GM12864 (cell line): ENCODE data around the gene MCAT.

Experiments
- DNase-seq: peaks from one replicate; pipeline ENCODE4 v3.0.0-alpha.2; 2011; ENCODE audit warnings: low read depth
- H3K4me3 ChIP-seq: 2 replicates; pipeline ENCODE4 v1.5.1; 2011; ENCODE audit warnings: mild to moderate bottlenecking, low read depth, low read length, control low read depth
- TF ChIP-seq, protein P1 (sequence below): IDR thresholded peaks from 2 replicates; pipeline ENCODE4 v1.5.1; 2011; ENCODE audit warnings: low read depth, mild to moderate bottlenecking, moderate library complexity, low read length, control low read depth, inconsistent platforms; ENCODE audit errors: missing control alignments

MCAT gene

DNA sequence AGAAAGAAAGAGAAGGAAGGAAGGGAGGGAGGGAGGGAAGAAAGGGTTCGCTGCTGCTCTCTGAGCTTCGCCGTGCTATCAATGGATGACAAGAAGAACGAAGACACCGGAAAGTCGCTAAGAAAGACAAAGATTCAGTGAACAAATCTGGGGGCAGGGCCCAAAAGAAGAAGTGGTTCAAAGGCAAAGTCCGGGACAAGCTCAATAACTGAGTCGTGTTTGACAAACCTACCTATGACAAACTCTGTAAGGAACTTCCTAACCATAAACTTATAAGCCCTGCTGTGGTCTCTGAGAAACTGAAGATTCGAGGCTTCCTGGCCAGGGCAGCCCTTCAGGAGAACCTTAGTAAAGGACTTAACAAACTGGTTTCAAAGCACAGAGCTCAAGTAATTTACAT is 51.1 kb downstream of the MCAT start:
- DNase-seq: no peak
- TF ChIP-seq, protein P1, sequence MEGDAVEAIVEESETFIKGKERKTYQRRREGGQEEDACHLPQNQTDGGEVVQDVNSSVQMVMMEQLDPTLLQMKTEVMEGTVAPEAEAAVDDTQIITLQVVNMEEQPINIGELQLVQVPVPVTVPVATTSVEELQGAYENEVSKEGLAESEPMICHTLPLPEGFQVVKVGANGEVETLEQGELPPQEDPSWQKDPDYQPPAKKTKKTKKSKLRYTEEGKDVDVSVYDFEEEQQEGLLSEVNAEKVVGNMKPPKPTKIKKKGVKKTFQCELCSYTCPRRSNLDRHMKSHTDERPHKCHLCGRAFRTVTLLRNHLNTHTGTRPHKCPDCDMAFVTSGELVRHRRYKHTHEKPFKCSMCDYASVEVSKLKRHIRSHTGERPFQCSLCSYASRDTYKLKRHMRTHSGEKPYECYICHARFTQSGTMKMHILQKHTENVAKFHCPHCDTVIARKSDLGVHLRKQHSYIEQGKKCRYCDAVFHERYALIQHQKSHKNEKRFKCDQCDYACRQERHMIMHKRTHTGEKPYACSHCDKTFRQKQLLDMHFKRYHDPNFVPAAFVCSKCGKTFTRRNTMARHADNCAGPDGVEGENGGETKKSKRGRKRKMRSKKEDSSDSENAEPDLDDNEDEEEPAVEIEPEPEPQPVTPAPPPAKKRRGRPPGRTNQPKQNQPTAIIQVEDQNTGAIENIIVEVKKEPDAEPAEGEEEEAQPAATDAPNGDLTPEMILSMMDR: no peak
- no peak overlapping the region for H3K4me3 ChIP-seq

GRCh38 chr22:43090130-43090789 is 52.9 kb downstream of the MCAT start:
- peak; percentile 70 for DNase-seq
- TF ChIP-seq, protein P1: peak; percentile 57
- H3K4me3 ChIP-seq: no peak overlapping the region

GRCh38 chr22:43088984-43089717 is 54.0 kb downstream of the MCAT start, which contains the start of gene TTLL1:
TSS of gene TTLL1 (minus strand) at chr22:43089391. CDS start at chr22:43075586, 13,805 bp downstream.
- peak; percentile 61 for DNase-seq
- peak within 1 kb of the TSS; percentile 56 for H3K4me3 ChIP-seq
- TF ChIP-seq, protein P1: no peak

DNA sequence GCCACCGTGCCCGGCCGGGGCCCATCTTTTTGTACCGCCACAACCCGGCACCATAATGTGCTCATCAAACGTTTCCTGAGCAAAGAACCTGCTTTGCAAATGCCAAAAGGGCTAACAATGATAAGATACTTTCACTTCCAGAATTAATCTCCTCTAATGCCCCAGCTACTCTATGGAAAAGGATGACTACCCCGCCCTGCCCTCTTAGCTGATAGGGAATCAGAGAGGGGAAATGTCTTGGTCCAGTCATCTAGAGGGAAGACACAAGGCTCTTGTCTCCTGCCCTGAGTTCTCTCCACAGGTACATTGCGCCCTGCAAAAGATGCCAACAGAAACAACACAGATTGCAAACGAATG is 54.6 kb downstream of the MCAT start:
- TF ChIP-seq, protein P1: no peak
- peak overlapping the region; percentile 56 for H3K4me3 ChIP-seq
- DNase-seq: no peak

- no peak overlapping the region for H3K4me3 ChIP-seq
- TF ChIP-seq, protein P1: no peak
- peak; percentile 37 for DNase-seq
Measured at GRCh38 chr22:43085658-43086606, 57.3 kb downstream of the MCAT start.
